ENCODE results near the gene DFFB. TPM values are rescaled to one million over a fixed set of nuclear protein-coding genes. Genes with fewer than 3 reads are reported as not detected.

Gene DFFB
- total and polyA plus RNA-seq, 8 donors = 3.3 to 8.6 (median 5.2) TPM

GRCh38 chr1:3857791-3858129 is 484 bp downstream of the DFFB start:
- no peaks in the 10 kb centered on the region for H3K27me3 ChIP-seq
- no peaks in the 10 kb centered on the region for H3K9me3 ChIP-seq
- no peak for FAIRE-seq
- no peak for DNase-seq
- H3K27ac ChIP-seq = peak overlapping the region; percentile 74 to 86 (median 81)
- 2 to 3% methylated on average over 13 to 21 of the region's 21 CpGs for WGBS, 2 donors
- peak overlapping the region; percentile 84 to 97 (median 96) for H3K4me3 ChIP-seq
- ATAC-seq = peak; percentile 2 to 5 (median 4)
- H3K36me3 ChIP-seq = no peaks in the 10 kb centered on the region
- intact Hi-C loops (cut with DNase I) = no loop called here
- peaks cover 13 to 17% (median 17%) of the 10 kb centered on the region in 3 donors for H3K4me1 ChIP-seq
- TF ChIP-seq, protein P1, sequence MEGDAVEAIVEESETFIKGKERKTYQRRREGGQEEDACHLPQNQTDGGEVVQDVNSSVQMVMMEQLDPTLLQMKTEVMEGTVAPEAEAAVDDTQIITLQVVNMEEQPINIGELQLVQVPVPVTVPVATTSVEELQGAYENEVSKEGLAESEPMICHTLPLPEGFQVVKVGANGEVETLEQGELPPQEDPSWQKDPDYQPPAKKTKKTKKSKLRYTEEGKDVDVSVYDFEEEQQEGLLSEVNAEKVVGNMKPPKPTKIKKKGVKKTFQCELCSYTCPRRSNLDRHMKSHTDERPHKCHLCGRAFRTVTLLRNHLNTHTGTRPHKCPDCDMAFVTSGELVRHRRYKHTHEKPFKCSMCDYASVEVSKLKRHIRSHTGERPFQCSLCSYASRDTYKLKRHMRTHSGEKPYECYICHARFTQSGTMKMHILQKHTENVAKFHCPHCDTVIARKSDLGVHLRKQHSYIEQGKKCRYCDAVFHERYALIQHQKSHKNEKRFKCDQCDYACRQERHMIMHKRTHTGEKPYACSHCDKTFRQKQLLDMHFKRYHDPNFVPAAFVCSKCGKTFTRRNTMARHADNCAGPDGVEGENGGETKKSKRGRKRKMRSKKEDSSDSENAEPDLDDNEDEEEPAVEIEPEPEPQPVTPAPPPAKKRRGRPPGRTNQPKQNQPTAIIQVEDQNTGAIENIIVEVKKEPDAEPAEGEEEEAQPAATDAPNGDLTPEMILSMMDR (IDR thresholded peaks at IDR 0.05) = no peak

GRCh38 chr1:3858231-3858981 is 1.1 kb downstream of the DFFB start:
- Histone ChIP-seq H3K27ac (no peak overlapping the region), H3K9me3 (no peaks in the 10 kb centered on the region), H3K27me3 (no peaks in the 10 kb centered on the region), H3K4me1 (peaks cover 13 to 17% (median 17%) of the 10 kb centered on the region in 3 donors), H3K36me3 (no peaks in the 10 kb centered on the region), H3K4me3 (peak overlapping the region; percentile 84 to 97 (median 96))
- FAIRE-seq (no peak), ATAC-seq (peak in 3 of 4 donors; percentile 14 to 40 (median 29)), DNase-seq (peak in 5 of 6 donors; percentile 23 to 72 (median 53))
- WGBS, 2 donors = 44 to 50% methylated on average over 33 to 34 of the region's 34 CpGs
- TF ChIP-seq, protein P1 (IDR thresholded peaks at IDR 0.05) = no peak
- intact Hi-C loops (cut with DNase I) = no loop called here

DNA sequence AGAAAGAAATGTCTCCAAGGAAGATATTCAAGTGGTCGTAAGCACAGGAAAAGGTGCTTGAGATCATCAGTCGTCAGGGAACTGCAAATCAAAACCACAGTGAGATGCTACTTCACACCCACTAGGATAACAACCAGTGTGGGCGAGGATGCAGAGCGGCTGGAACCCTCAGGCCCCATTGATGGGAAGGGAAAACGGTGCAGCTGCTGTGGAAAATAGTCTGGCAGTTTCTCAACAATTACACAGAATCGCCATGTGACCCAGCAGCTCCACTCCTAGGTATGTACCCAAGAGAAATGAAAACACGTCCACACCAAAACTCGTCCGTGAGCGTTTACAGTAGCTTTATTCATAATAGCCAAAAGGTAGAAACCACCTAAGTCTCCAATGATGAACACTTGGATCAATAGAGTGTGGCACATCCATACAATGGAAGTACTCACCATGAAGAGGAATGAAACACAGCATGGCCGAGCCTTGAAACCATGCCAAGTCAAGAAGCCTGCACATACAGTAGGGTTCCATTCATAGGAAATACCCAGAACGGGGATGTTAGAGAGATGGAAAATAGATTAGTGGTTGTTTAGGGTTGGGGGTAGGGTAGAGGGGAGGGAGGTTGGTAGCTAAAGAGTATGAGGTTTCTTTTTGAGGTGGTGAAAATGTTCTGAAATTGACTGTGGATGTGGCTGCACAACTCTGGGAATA is 6.1 kb downstream of the DFFB start:
- Histone ChIP-seq H3K4me1 (peaks cover 4 to 6% (median 5%) of the 10 kb centered on the region in 3 donors), H3K36me3 (peaks cover 0 to 7% (median 0%) of the 10 kb centered on the region in 3 donors), H3K9me3 (no peaks in the 10 kb centered on the region), H3K27ac (no peak overlapping the region), H3K27me3 (no peaks in the 10 kb centered on the region), H3K4me3 (no peak overlapping the region)
- 85 to 91% methylated on average over 12 of the region's 12 CpGs for WGBS, 2 donors
- intact Hi-C loops (cut with DNase I) = no loop called here
- DNase-seq (no peak), FAIRE-seq (no peak), ATAC-seq (no peak)
- TF ChIP-seq, protein P1 (IDR thresholded peaks at IDR 0.05) = no peak

DNA sequence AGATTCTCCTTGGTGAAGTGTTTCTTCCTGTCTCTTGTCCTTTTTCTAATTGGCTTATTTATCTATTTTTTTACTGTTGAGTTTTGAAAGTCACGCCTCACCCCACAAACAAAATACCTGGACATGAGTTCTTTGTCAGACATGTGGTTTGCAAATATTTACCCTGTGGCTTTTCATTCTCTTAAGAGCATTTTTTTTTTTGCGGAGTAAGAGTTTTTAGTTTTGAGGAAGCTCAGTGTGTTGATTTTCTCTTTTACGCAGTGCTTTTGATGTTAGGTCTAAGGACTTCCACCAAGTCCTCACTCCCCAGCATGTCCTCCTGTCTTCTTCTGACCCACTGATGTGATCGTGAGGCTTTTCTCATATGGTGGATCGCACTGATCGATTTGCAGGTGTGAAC is 7.6 kb downstream of the DFFB start:
- WGBS, 2 donors = 78 to 90% methylated on average over 6 of the region's 6 CpGs

More for the DNA sequence above, 7.6 kb downstream of the DFFB start:
- DNase-seq (no peak), ATAC-seq (no peak), FAIRE-seq (no peak)
- Histone ChIP-seq H3K27me3 (no peaks in the 10 kb centered on the region), H3K4me3 (no peak overlapping the region), H3K4me1 (no peaks in the 10 kb centered on the region), H3K27ac (no peak overlapping the region), H3K36me3 (peaks cover 0 to 17% (median 0%) of the 10 kb centered on the region in 3 donors), H3K9me3 (no peaks in the 10 kb centered on the region)
- intact Hi-C loops (cut with DNase I) = no loop called here
- TF ChIP-seq, protein P1 (IDR thresholded peaks at IDR 0.05) = no peak

All from pancreas (tissue), 10 donors.